Activated naive CD4-positive, alpha-beta T cell treated with Interleukin-2 at 50 U/mL for 16 hours (primary cell): ENCODE data around the gene CNTNAP5.

Experiments used
- DNase-seq: peaks from one replicate; pipeline ENCODE4 v3.0.0-alpha.2; 2020

CNTNAP5 gene

GRCh38 chr2:124485659-124486058 lies 460.6 kb downstream of the CNTNAP5 start:
- no peak for DNase-seq

DNA sequence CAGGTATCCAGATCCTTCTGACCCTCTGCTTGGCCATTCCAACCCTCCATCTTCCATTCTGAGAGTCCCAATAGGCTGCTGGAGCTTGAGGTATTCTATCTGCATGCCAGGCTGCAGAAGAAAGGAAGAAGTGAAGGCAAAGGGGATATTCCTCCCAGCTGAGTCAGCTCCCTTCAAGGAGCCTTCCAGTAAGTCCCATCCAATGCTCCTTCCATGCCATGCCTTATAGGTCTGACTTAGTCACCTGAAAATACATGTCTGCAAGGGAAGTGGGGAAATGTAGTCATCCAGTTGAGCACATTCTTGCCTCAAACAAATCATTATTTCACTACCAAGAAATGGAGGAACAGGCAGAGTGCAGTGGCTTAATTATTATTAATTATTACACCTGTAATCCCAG lies 464.6 kb downstream of the CNTNAP5 start:
- DNase-seq = no peak

- no peak for DNase-seq
These were observed 476.6 kb downstream of the CNTNAP5 start for GRCh38 chr2:124501575-124502152.

DNA sequence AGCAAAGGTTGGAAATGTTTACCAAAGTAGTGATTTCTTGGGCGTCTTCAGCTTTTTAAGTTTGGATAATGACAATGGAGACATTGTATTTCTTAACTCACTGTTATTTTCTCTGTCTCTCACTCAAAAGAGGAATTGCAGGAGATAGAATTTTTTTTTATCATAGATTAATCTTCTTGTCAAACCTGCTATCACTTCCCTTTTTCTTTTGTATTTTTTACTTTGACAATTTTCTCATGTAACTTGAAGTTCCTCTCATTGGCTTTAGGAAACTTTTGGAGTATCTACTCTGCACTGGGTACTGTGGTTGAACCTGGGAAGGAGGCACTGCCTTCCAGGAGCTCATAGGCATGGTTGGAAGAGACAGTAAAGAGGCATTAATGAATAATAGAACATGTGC lies 489.1 kb downstream of the CNTNAP5 start:
- no peak for DNase-seq

DNA sequence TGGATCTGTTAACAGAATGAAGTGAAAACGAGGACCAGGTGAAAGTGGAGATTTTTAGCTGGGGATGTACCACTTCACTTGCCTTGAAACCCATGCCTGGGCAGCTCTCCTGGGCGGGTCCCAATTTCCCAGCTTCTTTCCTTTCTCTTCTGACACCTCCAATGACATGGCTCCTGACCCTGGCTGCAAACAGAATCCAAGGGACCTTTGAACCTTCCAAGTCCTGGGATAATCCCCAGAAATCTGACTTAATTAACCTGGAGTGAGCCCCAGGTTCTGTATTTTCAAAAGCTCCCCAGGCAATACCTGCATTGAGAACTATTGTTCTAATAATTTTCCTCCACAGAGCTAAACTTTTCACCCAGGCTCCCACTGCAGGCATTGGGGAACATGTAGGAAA lies 495.9 kb downstream of the CNTNAP5 start:
- no peak for DNase-seq

GRCh38 chr2:124523096-124523495 lies 498.0 kb downstream of the CNTNAP5 start:
- DNase-seq = no peak

- no peak for DNase-seq
These were observed 499.2 kb downstream of the CNTNAP5 start for GRCh38 chr2:124524155-124524915.

DNA sequence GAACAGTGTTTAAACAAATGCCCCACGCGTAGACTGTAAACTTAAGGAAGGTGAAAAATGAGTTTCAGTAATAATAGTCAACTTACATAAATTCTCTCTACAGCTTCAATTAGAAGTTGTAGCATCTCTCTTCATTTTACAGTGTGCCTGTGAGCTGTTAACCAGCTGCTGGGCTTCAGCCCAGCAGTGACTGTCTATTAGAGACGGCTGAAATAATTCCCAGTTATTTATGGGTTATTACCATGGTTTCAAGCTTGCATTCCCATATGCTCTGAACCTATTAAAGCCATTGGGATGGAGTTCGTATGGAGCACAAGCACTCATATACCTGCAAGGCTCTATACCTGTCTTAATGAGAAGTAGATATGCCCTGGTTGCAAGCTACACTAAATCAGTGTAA lies 501.1 kb downstream of the CNTNAP5 start:
- DNase-seq = no peak

GRCh38 chr2:124530203-124530602 lies 505.1 kb downstream of the CNTNAP5 start:
- DNase-seq = no peak

GRCh38 chr2:124533226-124533954 lies 508.3 kb downstream of the CNTNAP5 start:
- no peak for DNase-seq

- DNase-seq = no peak
These were observed 508.9 kb downstream of the CNTNAP5 start for GRCh38 chr2:124534028-124534427.

GRCh38 chr2:124535816-124536215 lies 510.7 kb downstream of the CNTNAP5 start:
- DNase-seq = no peak

DNA sequence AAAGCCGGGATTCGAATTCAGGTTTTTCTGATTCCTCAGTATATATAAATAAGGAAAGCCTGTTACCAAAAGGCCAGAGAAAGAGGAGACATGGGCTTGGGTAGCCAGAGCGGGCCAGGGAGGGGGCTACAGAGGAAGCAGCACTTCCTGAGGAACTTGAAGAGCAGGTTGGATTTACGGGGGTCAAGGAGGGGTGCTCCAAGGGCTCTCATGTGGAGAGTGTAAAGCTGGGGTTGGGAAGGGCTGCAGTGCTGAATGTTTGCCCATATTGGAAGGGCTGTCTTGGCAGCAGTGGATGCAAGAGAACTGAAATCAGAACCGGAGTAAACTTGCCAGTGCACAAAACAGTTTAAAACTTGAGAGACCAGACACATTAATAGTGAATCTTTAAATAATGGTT lies 511.5 kb downstream of the CNTNAP5 start:
- DNase-seq = no peak

DNA sequence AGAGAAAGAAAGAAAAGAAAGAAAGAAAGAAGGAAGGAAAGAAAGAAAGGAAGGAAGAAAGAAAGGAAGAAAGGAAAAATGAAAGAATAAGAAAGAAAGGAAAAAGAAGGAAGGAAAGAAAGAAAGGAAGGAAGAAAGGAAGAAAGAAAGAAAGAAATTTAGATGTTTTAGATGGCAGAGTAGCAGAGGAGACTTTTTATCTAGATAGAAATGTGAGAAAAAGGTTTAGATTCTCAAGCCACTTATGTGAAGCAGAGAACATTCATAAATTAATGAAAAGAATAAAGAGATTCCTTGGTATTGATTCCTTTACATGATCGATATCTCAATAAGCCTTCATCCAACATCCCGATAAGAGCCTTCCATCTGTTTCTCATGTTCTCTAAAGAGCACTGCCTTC lies 513.5 kb downstream of the CNTNAP5 start:
- no peak for DNase-seq

GRCh38 chr2:124540805-124541204 lies 515.7 kb downstream of the CNTNAP5 start:
- no peak for DNase-seq

- no peak for DNase-seq
These were observed 518.0 kb downstream of the CNTNAP5 start for GRCh38 chr2:124542932-124543640.

DNA sequence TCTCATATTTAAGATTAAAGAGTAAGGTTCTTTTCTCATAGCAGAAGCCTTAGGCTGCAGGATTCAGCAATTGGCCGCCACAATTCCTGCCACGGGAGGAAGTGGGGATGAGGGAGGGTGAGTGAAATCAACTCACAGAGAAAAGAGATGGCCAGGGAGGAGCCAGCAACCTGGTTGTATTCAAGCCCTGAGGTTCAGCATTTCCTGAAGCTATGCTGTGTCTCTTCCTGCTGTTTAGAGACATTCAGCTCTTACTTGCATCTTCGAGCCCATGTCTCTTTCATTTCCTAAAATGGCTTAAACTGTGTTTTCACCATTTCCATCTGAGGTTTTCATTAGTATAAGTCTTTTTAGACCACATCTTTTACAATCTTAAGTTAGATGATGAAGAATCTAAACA lies 522.6 kb downstream of the CNTNAP5 start:
- no peak for DNase-seq

DNA sequence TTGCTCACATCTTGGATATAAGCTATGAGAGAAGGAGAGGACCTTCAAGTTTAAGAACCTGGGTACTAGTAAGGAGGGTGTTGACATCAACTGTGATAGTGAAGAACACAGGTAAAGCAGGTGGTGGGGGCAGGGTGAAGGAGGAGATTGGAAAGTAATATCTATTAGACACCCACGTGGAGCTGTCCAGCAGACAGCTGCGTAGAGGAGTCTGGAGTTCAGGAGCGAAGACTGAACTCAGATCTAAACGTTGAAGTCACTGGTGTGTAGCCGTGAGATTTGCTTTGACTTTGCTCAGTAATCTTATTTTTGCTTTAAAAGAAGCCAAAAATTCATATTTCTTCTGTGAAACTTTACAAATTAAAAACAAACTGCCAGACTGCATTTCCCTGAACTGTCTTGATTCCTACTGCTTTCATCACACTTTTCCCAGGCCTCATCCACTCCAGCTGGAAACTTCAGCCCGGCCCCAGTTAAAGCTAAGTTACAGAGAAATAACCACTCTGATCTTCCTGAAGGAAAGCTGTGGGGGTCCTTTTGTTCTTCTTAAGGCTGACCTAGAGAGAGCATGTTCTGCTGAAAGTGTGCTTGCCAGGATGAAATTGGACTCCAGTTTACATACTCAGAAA lies 533.3 kb downstream of the CNTNAP5 start:
- DNase-seq = no peak

DNA sequence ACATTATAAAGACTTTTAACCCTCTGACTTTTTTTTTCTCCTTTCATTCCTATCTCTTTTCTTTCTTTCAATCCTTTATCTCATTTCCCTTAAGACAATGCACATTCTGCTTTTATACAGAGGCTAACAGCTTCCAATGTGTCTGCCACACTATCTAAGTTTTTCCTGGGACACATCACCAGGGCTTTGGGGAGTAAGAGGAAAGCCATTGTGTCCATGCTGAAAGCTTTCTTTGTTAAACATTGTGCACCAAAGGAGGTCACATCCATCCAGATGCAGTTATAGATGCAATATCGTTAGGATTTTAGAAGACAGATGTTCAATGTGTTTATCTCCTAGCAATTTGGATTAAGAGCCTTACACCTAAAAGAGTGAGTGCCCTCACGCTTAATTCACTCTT lies 534.1 kb downstream of the CNTNAP5 start:
- no peak for DNase-seq

- DNase-seq = no peak
These were observed 535.6 kb downstream of the CNTNAP5 start for GRCh38 chr2:124560592-124561112.

DNA sequence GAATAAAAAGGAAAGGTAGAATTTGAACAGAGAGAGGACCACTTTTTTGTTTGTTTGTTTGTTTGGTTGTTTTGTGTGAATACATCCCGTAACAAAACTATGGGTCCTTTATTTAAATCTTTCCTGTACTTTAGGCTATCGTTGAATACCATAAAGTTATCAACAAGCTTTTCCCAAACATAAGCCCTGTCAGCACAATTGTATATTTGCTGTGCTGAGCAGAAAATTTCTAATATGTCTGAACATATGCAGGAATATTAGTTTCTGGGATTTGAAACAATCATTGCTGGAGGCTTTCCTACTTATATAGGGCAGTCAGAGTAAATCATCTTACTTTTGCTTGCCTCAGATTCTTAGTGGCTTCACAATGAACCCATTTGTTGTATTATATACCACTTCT lies 536.4 kb downstream of the CNTNAP5 start:
- no peak for DNase-seq

DNA sequence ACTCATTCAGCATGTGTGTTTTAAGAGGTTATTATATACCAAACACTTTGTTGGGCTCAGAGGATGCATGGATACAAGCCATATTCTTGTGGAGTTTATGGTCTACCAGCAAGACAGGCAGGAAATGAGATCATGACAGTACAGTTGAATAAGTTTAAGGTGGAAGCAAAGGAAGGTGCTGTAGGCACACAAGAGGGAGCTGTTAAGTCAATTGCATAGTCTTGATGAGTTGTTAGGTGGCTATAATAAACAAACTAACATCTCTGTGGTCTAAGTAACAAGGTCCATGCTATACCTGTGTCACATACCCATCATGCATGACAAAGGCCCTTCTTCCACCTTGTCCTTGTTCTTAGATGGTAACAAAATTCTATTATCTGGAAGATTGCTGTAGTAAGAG lies 538.3 kb downstream of the CNTNAP5 start:
- no peak for DNase-seq

- no peak for DNase-seq
These were observed 541.5 kb downstream of the CNTNAP5 start for GRCh38 chr2:124566518-124566970.
